Peyer's patch (tissue), 4 donors: ENCODE results near the gene GMNC. TPM values are rescaled to one million over a fixed set of nuclear protein-coding genes. Genes with fewer than 3 reads are reported as not detected.

ENCODE experiments used
- DNase-seq, 3 donors: peaks; one replicate each; pipeline ENCODE4 v3.0.0-alpha.2; 2017 to 2019
- H3K27ac ChIP-seq, 4 donors: fragments of 200-600 bp; sonication (generic); one replicate each; pipeline ENCODE4 v1.5.1; 2016 to 2019
- H3K27me3 ChIP-seq, 2 donors: fragments of 200-600 bp; sonication (generic); one replicate each; pipeline ENCODE4 v1.5.1; 2019
- H3K36me3 ChIP-seq, 3 donors: fragments of 200-600 bp; sonication (generic); one replicate each; pipeline ENCODE4 v1.5.1; 2016 to 2019
- H3K4me1 ChIP-seq, 4 donors: fragments of 200-600 bp; sonication (generic); one replicate each; pipeline ENCODE4 v1.5.1; 2016 to 2019
- H3K4me3 ChIP-seq, 4 donors: fragments of 200-600 bp; sonication (generic); 1 replicate in 3 of 4; 2 replicates in 1 of 4; pipeline ENCODE4 v1.5.1; 2016 to 2019; ENCODE audit warnings: mild to moderate bottlenecking in 1 of 4
- H3K9me3 ChIP-seq, 4 donors: fragments of 200-600 bp; sonication (generic); one replicate each; pipeline ENCODE4 v1.5.1; 2016 to 2019; ENCODE audit warnings: mild to moderate bottlenecking in 1 of 4
- POLR2A ChIP-seq, 2 donors: fragments of 450-650 bp; IDR thresholded peaks; one replicate each; pipeline ENCODE4 v1.5.1; 2017; ENCODE audit warnings: antibody characterized with exemption in 2 of 2, mild to moderate bottlenecking in 2 of 2, moderate library complexity in 2 of 2
- total RNA-seq, 4 donors: library from RNA; depleted of rRNA; stranded (reverse); fragments of >200 nt; gene quantifications; one replicate each; pipeline ENCODE4 v1.1.0, GENCODE V29; 2016
- TF ChIP-seq, protein P1 (sequence below), 6 experiments: fragments of 450-650 bp in 4 of 6; fragments of 200-600 bp in 2 of 6; sonication (generic) in 1 of 6; IDR thresholded peaks; one replicate each; pipeline ENCODE4 v1.5.1; 2017 to 2019; ENCODE audit warnings: antibody characterized with exemption in 6 of 6, mild to moderate bottlenecking in 3 of 6, moderate library complexity in 1 of 6

Gene GMNC
- total RNA-seq, 4 donors from 2014 or later = not detected

- TF ChIP-seq, protein P1, sequence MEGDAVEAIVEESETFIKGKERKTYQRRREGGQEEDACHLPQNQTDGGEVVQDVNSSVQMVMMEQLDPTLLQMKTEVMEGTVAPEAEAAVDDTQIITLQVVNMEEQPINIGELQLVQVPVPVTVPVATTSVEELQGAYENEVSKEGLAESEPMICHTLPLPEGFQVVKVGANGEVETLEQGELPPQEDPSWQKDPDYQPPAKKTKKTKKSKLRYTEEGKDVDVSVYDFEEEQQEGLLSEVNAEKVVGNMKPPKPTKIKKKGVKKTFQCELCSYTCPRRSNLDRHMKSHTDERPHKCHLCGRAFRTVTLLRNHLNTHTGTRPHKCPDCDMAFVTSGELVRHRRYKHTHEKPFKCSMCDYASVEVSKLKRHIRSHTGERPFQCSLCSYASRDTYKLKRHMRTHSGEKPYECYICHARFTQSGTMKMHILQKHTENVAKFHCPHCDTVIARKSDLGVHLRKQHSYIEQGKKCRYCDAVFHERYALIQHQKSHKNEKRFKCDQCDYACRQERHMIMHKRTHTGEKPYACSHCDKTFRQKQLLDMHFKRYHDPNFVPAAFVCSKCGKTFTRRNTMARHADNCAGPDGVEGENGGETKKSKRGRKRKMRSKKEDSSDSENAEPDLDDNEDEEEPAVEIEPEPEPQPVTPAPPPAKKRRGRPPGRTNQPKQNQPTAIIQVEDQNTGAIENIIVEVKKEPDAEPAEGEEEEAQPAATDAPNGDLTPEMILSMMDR (IDR thresholded peaks at IDR 0.05) = no peak
- no peak for TF ChIP-seq POLR2A (IDR thresholded peaks at IDR 0.05)
- Histone ChIP-seq H3K4me3 (peak overlapping the region; percentile 34 to 67 (median 54)), H3K4me1 (no peaks in the 10 kb centered on the region), H3K9me3 (no peaks in the 10 kb centered on the region), H3K36me3 (no peaks in the 10 kb centered on the region), H3K27me3 (no peaks in the 10 kb centered on the region), H3K27ac (peak overlapping the region in 2 of 4 donors; percentile 22 to 41)
- DNase-seq = no peak
These were observed 598 bp upstream of the GMNC start for GRCh38 chr3:190863119-190863465.

- TF ChIP-seq, protein P1 (IDR thresholded peaks at IDR 0.05) = no peak
- Histone ChIP-seq H3K4me3 (no peak overlapping the region), H3K27ac (no peak overlapping the region), H3K4me1 (no peaks in the 10 kb centered on the region), H3K36me3 (no peaks in the 10 kb centered on the region), H3K9me3 (no peaks in the 10 kb centered on the region), H3K27me3 (no peaks in the 10 kb centered on the region)
- no peak for DNase-seq
These were observed 2.0 kb downstream of the GMNC start for GRCh38 chr3:190860521-190860920.

DNA sequence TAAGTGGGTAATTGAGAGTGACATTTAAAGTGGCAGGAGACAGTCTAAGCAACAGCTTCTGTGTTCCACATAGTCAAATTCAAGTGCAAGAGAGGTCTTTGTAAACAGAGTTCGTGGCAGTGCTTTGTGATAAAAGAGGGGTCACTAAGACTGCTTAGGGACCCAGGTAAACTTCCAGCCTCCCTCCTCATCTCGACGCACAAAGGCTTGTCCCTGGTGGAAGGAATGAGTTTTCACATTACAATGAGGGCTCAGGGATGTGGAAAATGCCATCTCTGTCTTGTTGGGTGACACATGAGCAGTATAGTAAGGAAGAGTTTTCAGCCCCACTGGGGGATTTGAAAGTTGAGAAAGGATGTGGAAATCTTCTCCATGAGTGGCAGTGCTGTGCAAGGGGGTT, 7.3 kb downstream of the GMNC start:
- H3K4me3 ChIP-seq = no peak overlapping the region
- no peaks in the 10 kb centered on the region for H3K27me3 ChIP-seq
- H3K27ac ChIP-seq = no peak overlapping the region
- H3K4me1 ChIP-seq = no peaks in the 10 kb centered on the region
- no peak for DNase-seq
- H3K36me3 ChIP-seq = no peaks in the 10 kb centered on the region
- TF ChIP-seq, protein P1 (IDR thresholded peaks at IDR 0.05) = no peak
- TF ChIP-seq POLR2A (IDR thresholded peaks at IDR 0.05) = no peak
- no peaks in the 10 kb centered on the region for H3K9me3 ChIP-seq

GRCh38 chr3:190854062-190854461, 8.4 kb downstream of the GMNC start:
- TF ChIP-seq, protein P1 (IDR thresholded peaks at IDR 0.05) = no peak

DNA sequence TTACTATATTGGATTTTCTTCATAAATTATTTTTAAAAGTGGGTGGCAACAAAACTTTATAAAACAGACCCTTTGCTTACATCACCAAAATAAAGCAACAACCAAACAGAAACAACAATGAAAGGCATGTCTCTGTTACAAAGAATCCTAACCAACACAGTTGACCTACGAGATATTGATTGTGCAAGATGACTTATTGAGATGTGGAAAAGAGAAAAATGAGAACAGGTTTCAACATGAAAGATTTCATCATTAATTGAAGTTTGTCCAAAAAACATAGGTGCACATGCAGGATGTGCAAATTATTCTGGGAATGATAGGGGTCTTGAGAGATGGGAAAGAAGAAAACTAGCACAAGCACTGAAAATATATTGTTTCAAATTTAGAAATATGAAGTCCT, 9.0 kb downstream of the GMNC start:
- no peak for TF ChIP-seq POLR2A (IDR thresholded peaks at IDR 0.05)
- TF ChIP-seq, protein P1 (IDR thresholded peaks at IDR 0.05) = no peak
- Histone ChIP-seq H3K27ac (no peak overlapping the region), H3K36me3 (no peaks in the 10 kb centered on the region), H3K4me3 (no peak overlapping the region), H3K27me3 (no peaks in the 10 kb centered on the region), H3K9me3 (no peaks in the 10 kb centered on the region), H3K4me1 (no peaks in the 10 kb centered on the region)
- no peak for DNase-seq

More at GRCh38 chr3:190854062-190854461, 8.4 kb downstream of the GMNC start:
- no peaks in the 10 kb centered on the region for H3K4me1 ChIP-seq
- H3K4me3 ChIP-seq = no peak overlapping the region
- no peaks in the 10 kb centered on the region for H3K27me3 ChIP-seq
- no peaks in the 10 kb centered on the region for H3K9me3 ChIP-seq
- no peak for DNase-seq
- H3K27ac ChIP-seq = no peak overlapping the region
- H3K36me3 ChIP-seq = no peaks in the 10 kb centered on the region

DNA sequence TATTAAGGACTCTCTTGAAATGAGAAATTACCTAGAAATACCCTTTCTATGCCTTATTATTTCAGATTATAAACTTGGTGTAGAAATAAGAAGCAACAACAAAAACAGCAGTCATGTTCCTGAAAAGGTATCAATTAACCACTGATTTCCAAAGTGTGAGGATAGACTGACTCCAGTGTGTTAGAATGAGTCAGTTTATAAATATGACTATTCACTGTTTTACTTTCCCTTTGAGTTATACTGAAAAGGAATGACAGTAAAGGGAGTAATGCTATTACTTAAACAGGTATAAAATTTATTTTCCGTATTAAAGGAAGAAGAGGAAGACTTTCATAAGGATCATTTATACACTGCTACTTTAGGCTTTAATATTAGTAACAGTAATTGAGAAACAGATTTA, 12.9 kb downstream of the GMNC start:
- Histone ChIP-seq H3K36me3 (no peaks in the 10 kb centered on the region), H3K4me1 (no peaks in the 10 kb centered on the region), H3K4me3 (no peak overlapping the region), H3K9me3 (no peaks in the 10 kb centered on the region), H3K27ac (no peak overlapping the region), H3K27me3 (no peaks in the 10 kb centered on the region)
- DNase-seq = no peak
- TF ChIP-seq POLR2A (IDR thresholded peaks at IDR 0.05) = no peak
- TF ChIP-seq, protein P1 (IDR thresholded peaks at IDR 0.05) = no peak
